GM20431 (cell line): Measurements from ENCODE around the gene NPS.

ENCODE experiments used
- in situ Hi-C: fragments of 300-500 bp; cut with MseI, MboI; formaldehyde crosslinking; loops from one replicate; pipeline ENCODE4 v1.15.0; 2020; ENCODE audit warnings: low sequenced_read_pairs; ENCODE audit not compliant: unreplicated experiment

NPS gene

GRCh38 chr10:127549009-127549408 lies at the start of gene NPS:
Gene NPS (plus strand): TSS chr10:127549309. CDS start chr10:127549369, 60 bp downstream.
- in situ Hi-C loops, result no loop called here

- in situ Hi-C loops, result no loop called here
Observed at GRCh38 chr10:127500127-127500526, 49.0 kb upstream of the NPS start.

DNA sequence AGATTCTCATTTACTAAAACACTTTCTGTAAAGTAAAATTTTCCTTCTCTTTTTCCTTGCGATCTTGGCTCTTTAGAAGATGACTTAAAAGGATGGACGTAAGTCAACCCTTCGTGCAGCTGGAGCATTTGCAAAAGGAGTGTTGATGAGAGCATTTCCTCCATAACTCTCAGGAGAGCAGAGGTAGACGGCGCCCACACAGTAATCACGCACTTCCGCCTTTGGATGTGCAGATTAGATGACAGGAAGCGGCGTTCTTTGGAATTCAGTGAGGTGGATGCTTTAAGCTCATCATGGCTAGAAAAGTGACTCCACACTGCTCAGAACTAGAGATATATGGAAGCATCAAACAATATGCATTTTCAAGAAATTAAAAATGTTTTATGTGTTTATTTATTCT lies 43.0 kb upstream of the NPS start:
- in situ Hi-C loops, result no loop called here

DNA sequence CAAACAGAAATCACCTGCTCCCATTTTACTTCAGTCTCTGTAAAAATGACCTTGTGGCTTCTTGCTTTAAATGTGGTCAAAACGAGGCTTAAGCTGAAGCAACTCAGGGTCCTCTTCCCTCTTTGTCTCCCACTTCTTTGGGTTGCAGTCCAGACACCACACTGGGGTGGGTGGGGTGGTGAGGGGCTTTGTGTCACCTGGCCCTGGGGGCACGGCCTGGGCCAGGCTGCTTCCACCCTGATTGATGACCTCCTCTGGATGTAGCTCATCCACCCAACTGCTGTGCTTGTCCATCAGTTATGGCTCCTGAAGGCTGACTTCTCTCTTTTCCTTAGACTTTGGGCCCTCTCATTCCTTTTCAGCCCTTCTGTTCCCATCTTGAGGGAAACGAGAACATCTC lies 26.8 kb upstream of the NPS start:
- in situ Hi-C loops, result no loop called here

- in situ Hi-C loops, result no loop called here
Observed at GRCh38 chr10:127523476-127523875, 25.6 kb upstream of the NPS start.

GRCh38 chr10:127524229-127524628 lies 24.9 kb upstream of the NPS start:
- in situ Hi-C loops, result no loop called here

- in situ Hi-C loops, result no loop called here
Observed at GRCh38 chr10:127524908-127525665, 24.0 kb upstream of the NPS start.

DNA sequence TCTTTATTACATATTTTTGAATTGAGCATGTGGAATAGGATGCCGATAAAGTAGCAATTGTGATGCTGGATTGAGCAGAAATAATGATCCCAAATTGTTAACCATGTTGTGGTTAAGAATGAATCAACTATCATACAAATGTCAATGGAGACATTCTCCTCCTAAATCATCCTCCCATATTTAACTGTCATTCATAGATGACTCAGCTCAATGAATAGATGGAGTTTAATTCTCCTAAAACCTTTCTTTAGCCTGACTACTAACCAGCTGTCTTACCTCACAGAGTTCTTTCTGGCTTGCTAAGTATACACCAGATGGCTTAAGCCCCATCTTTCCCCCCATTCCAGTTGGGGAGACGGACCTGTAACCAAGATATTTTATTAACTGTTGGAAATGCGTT lies 23.4 kb upstream of the NPS start:
- in situ Hi-C loops, result no loop called here

DNA sequence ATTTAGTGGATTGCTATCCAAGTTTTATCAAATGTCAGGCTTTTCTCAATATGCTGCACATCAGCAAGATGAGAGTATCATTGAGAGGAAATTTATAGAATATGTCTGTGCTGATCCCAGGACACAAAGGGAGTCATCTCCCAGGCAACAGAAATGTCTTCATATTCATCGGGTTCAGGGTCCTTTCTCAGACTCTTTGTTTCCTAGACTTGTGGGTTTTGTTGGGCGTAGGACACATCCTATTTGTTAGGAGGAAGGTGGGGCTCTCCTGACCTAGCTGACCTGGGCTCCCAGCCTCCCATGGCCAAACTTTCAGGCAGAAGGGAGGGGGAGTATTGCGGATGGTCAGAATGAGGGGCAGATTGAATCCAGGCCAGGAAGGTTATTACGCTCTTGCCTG lies 22.9 kb upstream of the NPS start:
- in situ Hi-C loops, result no loop called here

DNA sequence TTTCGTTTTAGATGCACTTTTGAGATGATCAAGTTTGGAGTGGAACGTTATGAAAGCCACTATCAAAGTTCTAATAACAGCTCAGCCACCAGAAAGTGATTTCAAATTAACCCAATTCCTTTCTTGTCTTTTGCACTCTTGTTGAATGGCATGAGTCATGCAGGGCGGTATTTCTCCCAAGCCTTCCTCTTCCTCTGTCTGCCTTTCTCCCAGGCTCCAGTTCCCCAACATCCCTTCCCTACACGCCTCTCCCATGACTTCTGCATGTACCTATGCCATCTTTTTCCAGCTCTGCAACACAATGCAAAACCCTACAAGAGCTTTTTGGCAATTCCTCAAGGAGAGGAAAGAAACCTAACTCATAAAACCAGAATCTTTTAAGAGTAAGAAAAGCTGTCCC lies 21.8 kb upstream of the NPS start:
- in situ Hi-C loops, result no loop called here

DNA sequence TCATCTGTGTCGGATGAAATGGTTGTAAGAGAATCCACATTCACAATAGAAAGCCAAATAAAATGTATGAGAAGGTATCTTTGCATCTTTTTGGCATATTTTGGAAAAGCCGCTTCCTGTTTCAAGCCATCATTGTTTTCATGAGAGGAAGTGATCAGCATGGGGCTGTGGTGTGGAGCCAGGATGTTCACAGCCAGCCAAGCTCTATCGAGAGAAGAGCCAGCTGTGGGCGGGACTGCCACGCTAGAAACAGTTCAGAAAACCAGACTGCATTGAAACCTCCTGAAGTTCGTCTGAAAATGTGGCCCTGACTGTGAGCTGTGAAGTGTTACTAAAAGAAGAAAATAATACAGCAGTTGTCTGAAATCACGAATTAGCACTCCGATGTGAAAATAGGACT lies 21.2 kb upstream of the NPS start:
- in situ Hi-C loops, result no loop called here

DNA sequence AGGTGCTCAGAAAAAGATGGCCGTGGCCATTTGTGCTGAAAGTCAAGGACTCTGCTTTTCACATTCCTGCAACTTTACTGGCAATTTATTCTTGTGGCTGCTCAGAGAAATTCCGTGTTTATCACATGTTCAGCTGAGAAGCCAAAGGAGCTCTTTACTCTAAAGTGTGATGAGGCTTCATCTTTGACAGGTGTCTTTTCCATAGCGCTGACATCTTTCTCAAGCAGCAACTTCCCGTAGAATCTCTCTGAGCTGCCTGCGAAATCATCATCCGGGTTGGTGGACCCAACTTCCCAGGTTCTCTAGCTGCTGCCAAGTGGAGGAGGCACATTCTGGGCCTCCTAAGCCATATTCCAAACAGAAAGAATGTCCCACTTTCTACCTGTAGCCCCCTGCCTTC lies 16.9 kb upstream of the NPS start:
- in situ Hi-C loops, result no loop called here

GRCh38 chr10:127532659-127533058 lies 16.4 kb upstream of the NPS start:
- in situ Hi-C loops, result no loop called here

DNA sequence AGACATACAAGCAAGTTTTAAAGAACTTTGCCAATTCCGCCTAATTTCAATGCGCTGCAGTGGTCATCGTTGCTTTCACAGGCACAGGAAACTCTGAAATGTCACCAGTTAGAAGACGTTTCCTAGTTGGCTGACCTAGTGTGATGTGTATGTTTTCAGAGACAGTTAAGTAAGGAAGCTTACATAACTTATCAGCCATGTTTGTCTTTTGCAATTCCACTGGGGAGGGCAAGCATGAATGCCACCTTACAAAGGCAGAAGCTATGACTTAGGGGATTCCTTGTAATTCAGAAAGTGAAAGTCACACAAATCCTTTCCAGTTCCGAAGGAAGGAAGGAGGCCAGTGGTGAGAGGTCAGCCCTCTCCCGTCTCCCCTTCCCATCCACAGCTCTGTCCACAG lies 15.0 kb upstream of the NPS start:
- in situ Hi-C loops, result no loop called here

- in situ Hi-C loops, result no loop called here
Observed at GRCh38 chr10:127534496-127534895, 14.6 kb upstream of the NPS start.

GRCh38 chr10:127535802-127536515 lies 13.2 kb upstream of the NPS start:
- in situ Hi-C loops, result no loop called here

DNA sequence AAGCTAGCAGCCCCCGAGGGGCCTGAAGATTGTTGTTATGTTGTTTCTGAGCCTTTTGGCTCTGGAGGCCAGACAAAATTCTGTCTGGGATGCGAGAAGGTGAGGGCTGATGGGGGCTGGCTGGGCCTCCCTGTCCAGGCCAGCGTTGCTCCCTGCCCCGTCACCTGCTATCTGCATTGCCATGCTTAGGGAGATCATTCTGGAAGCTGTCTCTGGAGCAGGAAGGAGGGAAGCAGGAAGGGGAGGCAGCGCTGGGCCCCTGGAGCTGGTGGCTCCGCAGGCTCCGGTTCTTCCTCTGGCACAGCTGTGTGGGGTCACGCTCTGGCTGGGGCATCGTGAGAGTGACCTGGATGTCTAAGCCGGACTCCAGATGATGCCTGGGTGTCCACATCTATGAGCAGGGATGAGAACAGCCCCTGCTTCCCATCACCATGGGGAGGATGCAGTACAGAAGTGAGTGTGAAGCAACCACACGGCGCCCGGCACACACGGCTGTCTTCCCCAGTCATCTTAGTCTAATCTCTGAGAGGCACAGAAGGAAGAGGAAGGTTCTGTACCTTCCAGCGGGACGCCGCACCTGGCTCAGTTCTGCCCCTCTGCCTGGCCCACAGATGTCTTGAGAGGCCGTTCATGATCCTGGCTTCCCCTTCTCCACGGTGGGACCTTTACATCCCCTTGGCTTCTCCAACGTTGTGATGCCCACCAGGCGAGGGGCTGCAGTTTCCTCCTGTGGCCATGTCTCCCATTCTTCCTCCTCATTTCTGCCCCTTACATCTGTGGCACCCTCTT lies 11.9 kb upstream of the NPS start:
- in situ Hi-C loops, result no loop called here

- in situ Hi-C loops, result no loop called here
Observed at GRCh38 chr10:127537924-127538323, 11.2 kb upstream of the NPS start.

DNA sequence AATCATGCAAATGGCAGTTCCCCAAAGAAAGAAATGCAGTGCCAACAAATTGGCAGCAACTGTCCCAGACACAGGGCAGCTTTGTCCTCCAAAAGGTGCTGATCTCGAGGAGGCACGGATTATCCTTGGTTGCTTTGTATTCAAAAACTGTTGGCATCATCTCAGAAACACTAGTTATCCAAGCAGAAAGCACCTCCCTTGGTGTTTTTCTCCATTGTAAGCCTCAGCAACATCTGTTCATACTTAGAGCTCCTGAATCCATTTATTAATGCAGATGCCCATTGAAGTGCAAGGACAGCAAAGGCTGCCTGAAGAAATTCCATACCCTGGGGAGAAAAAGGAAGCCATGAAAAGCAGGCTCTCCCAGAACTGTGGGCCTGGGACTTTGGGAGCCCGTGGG lies 1.1 kb upstream of the NPS start:
- in situ Hi-C loops, result no loop called here

DNA sequence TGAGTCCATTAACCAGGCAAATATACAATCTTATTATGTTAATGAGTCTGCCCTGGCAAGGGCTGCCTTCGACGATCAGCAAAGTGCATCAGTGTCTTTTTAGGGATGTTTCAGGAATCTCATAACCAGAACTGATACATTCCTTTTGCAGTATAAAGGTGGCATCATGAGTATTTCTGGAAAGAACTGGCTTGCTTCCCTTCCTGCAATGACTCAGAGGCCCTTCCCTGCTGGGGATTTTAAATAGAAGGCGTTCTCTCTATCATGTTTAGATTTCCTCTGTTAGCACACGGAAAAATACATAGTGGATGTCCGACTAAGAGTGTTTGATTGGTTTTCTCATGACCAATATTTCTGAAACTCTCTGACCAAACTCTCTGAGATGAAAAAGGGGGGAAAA lies 1.8 kb downstream of the NPS start:
- in situ Hi-C loops, result no loop called here

DNA sequence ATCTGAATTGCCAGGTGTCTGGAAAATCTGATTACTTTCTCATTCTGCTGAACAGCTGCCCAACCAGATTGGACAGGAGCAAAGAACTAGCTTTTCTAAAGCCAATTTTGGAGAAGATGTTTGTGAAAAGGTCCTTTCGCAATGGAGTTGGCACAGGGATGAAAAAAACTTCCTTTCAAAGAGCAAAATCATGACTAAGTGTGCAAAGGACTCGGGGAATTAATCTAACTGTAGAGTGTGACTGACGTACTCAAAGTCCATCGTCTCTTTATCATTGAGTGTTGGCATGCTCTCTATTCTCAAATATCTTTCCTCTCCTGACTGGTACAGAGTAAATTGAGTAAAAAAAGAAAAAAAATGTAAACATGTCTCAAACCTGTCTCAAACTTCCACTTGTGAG lies 3.3 kb downstream of the NPS start:
- in situ Hi-C loops, result no loop called here
